ENCODE measurements around the gene ACTL7B. TPM values are rescaled to one million over a fixed set of nuclear protein-coding genes. Genes with fewer than 3 reads are reported as not detected.

ACTL7B gene
- total RNA-seq, 4 donors from 2014 or later, result 0.19 to 0.26 TPM; not detected in 2

DNA sequence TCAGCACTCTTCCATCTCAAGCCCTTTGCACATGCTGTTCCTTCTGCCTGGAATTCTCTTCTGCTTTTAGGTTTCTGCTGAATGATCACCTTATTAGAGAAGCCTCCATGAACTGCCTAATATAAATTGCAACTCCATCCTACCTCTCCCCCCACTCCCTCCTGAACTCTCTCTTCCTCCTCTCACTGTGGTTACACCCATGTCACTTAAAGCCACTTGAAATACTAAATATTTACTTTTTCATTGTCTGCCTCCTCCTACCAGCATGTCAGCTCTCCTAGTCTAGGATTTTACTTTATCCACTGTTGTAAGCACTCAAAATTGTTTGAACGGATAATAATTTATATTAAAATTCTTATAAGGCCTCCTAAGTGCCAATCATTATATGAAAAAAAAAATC, 43.8 kb downstream of the ACTL7B start:
- TF ChIP-seq EP300 (IDR thresholded peaks at IDR 0.05) (no peak), POLR2AphosphoS5 (IDR thresholded peaks at IDR 0.05) (no peak), POLR2A (IDR thresholded peaks at IDR 0.05) (no peak)
- TF ChIP-seq, protein P1, sequence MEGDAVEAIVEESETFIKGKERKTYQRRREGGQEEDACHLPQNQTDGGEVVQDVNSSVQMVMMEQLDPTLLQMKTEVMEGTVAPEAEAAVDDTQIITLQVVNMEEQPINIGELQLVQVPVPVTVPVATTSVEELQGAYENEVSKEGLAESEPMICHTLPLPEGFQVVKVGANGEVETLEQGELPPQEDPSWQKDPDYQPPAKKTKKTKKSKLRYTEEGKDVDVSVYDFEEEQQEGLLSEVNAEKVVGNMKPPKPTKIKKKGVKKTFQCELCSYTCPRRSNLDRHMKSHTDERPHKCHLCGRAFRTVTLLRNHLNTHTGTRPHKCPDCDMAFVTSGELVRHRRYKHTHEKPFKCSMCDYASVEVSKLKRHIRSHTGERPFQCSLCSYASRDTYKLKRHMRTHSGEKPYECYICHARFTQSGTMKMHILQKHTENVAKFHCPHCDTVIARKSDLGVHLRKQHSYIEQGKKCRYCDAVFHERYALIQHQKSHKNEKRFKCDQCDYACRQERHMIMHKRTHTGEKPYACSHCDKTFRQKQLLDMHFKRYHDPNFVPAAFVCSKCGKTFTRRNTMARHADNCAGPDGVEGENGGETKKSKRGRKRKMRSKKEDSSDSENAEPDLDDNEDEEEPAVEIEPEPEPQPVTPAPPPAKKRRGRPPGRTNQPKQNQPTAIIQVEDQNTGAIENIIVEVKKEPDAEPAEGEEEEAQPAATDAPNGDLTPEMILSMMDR (IDR thresholded peaks at IDR 0.05), result no peak
- H3K4me1 ChIP-seq, result no peaks in the 10 kb centered on the region
- H3K36me3 ChIP-seq, result no peaks in the 10 kb centered on the region
- DNase-seq (ENCODE audit: low spot score in 2 of 2), result no peak
- no peaks in the 10 kb centered on the region for H3K9me3 ChIP-seq
- no peak overlapping the region for H3K4me3 ChIP-seq
- H3K27me3 ChIP-seq, result no peaks in the 10 kb centered on the region
- 64% methylated on average over 1 of the region's 1 CpG for WGBS
- H3K27ac ChIP-seq, result no peak overlapping the region

DNA sequence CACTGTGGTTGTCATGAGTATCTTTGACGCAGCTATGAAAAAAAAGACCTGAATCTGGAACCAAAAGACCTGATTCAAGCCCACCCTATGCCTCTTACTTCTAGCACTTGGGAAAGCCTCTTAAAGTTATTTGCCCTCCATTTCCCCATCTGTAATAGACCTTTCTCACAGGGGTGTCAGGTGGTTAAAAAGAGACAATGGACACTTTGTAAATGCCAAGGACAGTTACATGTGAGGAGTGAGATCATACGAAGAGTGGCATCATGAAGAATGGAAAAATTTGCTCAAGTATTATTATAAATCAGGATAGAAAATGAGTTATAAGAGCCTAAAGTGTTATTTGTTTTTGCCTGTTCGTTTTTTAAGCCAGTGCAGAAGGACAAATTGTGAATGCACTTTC, 46.5 kb downstream of the ACTL7B start:
- Histone ChIP-seq H3K27ac (no peak overlapping the region), H3K4me1 (no peaks in the 10 kb centered on the region), H3K36me3 (no peaks in the 10 kb centered on the region), H3K4me3 (no peak overlapping the region), H3K9me3 (no peaks in the 10 kb centered on the region), H3K27me3 (no peaks in the 10 kb centered on the region)
- TF ChIP-seq POLR2A (IDR thresholded peaks at IDR 0.05) (no peak), EP300 (IDR thresholded peaks at IDR 0.05) (no peak)
- 83% methylated on average over 3 of the region's 3 CpGs for WGBS
- DNase-seq (ENCODE audit: low spot score in 2 of 2), result no peak

Other genes starting within 250 kb of the ACTL7B start
- not detected for gene ACTL7A, start 6.3 kb upstream of the ACTL7B start, total RNA-seq
- 10 to 100 TPM; 22.2 to 34.2 (median 23.2) TPM for gene ELP1, start 78.1 kb upstream of the ACTL7B start, total RNA-seq
- 10 to 100 TPM in 3 of 4 donors, 1 to 10 TPM in 1; 9.9 to 42.4 (median 12.0) TPM for gene ABITRAM, start 78.4 kb upstream of the ACTL7B start, total RNA-seq
- gene CTNNAL1, start 157.5 kb upstream of the ACTL7B start, total RNA-seq, result 10 to 100 TPM; 13.0 to 23.2 (median 16.0) TPM

Measured in suprapubic skin (tissue), 4 donors.